ENCODE data around the gene CNTF. TPM values are rescaled to one million over a fixed set of nuclear protein-coding genes. Genes with fewer than 3 reads are reported as not detected.

The CNTF gene
- total and polyA plus RNA-seq, 7 donors: 0.87 to 1.8 (median 1.6) TPM; not detected in 2

DNA sequence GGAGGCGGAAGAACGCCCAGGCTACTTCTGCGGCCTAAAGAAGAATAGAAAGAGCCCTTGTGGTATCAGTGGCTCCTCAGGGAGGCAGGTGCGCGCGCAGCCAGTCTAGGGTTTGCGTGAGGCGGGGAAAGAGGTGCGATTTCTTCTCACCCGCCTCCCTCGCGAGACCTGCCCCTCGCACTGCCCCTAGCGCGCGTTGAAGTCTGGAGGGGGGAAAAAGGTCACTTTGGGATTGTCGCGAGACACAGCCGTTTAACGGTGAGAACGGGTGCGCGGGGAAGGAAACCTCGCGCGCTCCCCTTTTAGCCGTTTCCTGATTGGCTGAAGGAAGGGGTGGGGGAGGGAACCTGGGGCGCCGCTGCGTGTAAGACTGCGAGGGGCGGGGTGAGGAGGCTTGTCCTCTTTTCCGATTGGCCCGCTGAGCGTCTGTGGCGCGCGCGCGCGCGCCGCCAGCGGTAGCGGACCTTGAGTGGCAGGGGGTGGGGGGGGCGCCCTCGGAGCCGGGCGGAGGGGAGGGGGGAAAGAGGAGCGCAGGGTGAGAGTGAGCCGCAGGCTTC lies 43.8 kb upstream of the CNTF start, which contains the start of gene ZFP91:
TSS of gene ZFP91 (plus strand) at position 429 of the 557 bp plus-strand sequence. CDS start 219 bp downstream, outside the sequence.
- Histone ChIP-seq H3K36me3 (no peaks in the 10 kb centered on the region), H3K4me1 (peaks cover 0 to 72% (median 60%) of the 10 kb centered on the region in 4 donors), H3K27ac (peak within 1 kb of the TSS; percentile 98 to 100 (median 100)), H3K4me3 (peak within 1 kb of the TSS; percentile 89 to 100 (median 99)), H3K27me3 (no peaks in the 10 kb centered on the region), H3K9me3 (no peaks in the 10 kb centered on the region)
- TF ChIP-seq EP300 (IDR thresholded peaks at IDR 0.05) (no peak), POLR2AphosphoS5 (IDR thresholded peaks at IDR 0.05) (peak; percentile 76 to 89 (median 84)), POLR2A (IDR thresholded peaks at IDR 0.05) (peak; percentile 70 to 75), CTCF (IDR thresholded peaks at IDR 0.05) (no peak)
- intact Hi-C loops (cut with DNase I): loop anchor here (5.0 to 10.0 kb wide), 6 partner anchors 99 to 1256 kb away; partner anchors contain the start of genes FAM111A, STX3, TNKS1BP1 and ZDHHC5
- WGBS, 2 donors: 0 to 1% methylated on average over 51 of the region's 51 CpGs
- peak; percentile 99 for DNase-seq

DNA sequence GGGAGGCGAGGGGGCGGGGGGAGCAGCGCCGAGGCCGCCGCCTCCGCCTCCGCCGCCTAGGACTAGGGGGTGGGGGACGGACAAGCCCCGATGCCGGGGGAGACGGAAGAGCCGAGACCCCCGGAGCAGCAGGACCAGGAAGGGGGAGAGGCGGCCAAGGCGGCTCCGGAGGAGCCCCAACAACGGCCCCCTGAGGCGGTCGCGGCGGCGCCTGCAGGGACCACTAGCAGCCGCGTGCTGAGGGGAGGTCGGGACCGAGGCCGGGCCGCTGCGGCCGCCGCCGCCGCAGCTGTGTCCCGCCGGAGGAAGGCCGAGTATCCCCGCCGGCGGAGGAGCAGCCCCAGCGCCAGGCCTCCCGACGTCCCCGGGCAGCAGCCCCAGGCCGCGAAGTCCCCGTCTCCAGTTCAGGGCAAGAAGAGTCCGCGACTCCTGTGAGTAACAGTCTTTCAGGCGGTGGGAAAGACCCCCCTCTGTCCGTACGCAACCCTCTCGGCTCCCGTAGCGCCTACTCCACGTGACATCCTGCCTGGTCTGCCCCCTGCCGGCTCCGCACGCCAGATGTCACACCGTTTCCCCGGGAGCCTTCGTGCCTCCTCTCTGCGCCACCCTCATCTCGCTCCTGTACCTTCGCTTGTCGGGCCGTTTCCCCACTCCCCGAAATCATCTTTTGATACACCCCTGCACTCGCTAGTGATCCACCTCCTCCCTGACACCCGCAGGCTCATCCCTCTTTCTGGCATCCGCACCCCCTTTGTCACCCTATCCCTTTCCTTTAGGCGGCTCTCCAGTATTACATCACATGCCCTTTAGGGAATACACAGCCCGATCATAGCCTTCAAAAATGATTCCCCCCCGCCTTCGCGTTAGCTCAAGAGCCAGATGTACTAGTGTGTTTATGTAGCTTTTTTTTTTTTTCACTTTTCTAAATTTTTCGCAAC lies 43.0 kb upstream of the CNTF start:
- 0 to 1% methylated on average over 78 of the region's 78 CpGs for WGBS, 2 donors
- peak; percentile 97 for DNase-seq
- intact Hi-C loops (cut with DNase I): loop anchor here (5.0 to 10.0 kb wide), 6 partner anchors 98 to 1257 kb away; partner anchors contain the start of genes FAM111A, STX3, TNKS1BP1 and ZDHHC5
- H3K4me3 ChIP-seq: peak overlapping the region; percentile 89 to 100 (median 99)
- H3K36me3 ChIP-seq: no peaks in the 10 kb centered on the region
- H3K4me1 ChIP-seq: peaks cover 0 to 73% (median 62%) of the 10 kb centered on the region in 4 donors
- H3K27me3 ChIP-seq: no peaks in the 10 kb centered on the region
- peak in 2 of 4 donors; percentile 24 to 59 for TF ChIP-seq EP300 (IDR thresholded peaks at IDR 0.05)
- TF ChIP-seq POLR2AphosphoS5 (IDR thresholded peaks at IDR 0.05): peak; percentile 92 to 94 (median 92)
- TF ChIP-seq CTCF (IDR thresholded peaks at IDR 0.05): peak; percentile 81 to 96 (median 91)
- TF ChIP-seq POLR2A (IDR thresholded peaks at IDR 0.05): peak; percentile 64 to 68
- no peaks in the 10 kb centered on the region for H3K9me3 ChIP-seq
- peak overlapping the region; percentile 98 to 100 (median 100) for H3K27ac ChIP-seq

GRCh38 chr11:58580311-58580710 lies 42.2 kb upstream of the CNTF start:
- DNase-seq: no peak
- Histone ChIP-seq H3K27me3 (no peaks in the 10 kb centered on the region), H3K36me3 (peaks cover 0 to 3% (median 0%) of the 10 kb centered on the region in 4 donors), H3K9me3 (no peaks in the 10 kb centered on the region), H3K27ac (peak overlapping the region; percentile 98 to 100 (median 100)), H3K4me3 (peak overlapping the region; percentile 89 to 100 (median 99)), H3K4me1 (peaks cover 0 to 75% (median 61%) of the 10 kb centered on the region in 4 donors)
- no peak for TF ChIP-seq CTCF (IDR thresholded peaks at IDR 0.05)
- no peak for TF ChIP-seq POLR2A (IDR thresholded peaks at IDR 0.05)
- no peak for TF ChIP-seq EP300 (IDR thresholded peaks at IDR 0.05)
- WGBS, 2 donors: 2 to 5% methylated on average over 2 of the region's 2 CpGs
- intact Hi-C loops (cut with DNase I): no loop called here

DNA sequence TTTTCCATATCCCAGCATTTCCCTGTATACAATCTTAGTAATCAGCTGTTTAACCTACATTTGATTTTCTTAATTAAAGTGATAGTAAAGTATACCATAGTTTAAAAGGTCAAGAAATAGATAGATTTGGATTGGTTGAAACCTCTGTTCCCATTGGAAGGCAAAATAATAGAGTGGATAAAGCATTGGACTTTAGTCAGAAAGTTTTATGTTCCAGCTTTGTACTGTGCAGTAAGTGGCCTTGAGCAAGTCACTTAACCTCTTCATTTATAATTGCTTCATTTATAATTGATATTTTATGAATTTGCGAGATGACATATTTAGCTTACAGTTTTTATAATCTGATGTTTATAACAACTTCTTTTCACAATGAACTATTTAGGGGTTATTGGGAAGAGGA lies 40.0 kb upstream of the CNTF start:
- H3K27ac ChIP-seq: peak overlapping the region in 1 of 4 donors; percentile 98
- H3K9me3 ChIP-seq: no peaks in the 10 kb centered on the region
- no peak for DNase-seq
- 62 to 96% methylated on average over 1 of the region's 1 CpG for WGBS, 2 donors
- no peak overlapping the region for H3K4me3 ChIP-seq
- TF ChIP-seq POLR2AphosphoS5 (IDR thresholded peaks at IDR 0.05): no peak
- TF ChIP-seq POLR2A (IDR thresholded peaks at IDR 0.05): no peak
- no peak for TF ChIP-seq EP300 (IDR thresholded peaks at IDR 0.05)
- TF ChIP-seq CTCF (IDR thresholded peaks at IDR 0.05): no peak
- intact Hi-C loops (cut with DNase I): no loop called here
- H3K27me3 ChIP-seq: no peaks in the 10 kb centered on the region
- H3K4me1 ChIP-seq: peaks cover 0 to 55% (median 46%) of the 10 kb centered on the region in 4 donors
- peaks cover 0 to 25% (median 0%) of the 10 kb centered on the region in 4 donors for H3K36me3 ChIP-seq
